ENCODE measurements around the gene ADARB1.

Gene ADARB1

GRCh38 chr21:45163413-45164123 lies 89.2 kb downstream of the ADARB1 start:
- in situ Hi-C loops (cut with HindIII; ENCODE audit: low sequenced_read_pairs) = no loop called here

DNA sequence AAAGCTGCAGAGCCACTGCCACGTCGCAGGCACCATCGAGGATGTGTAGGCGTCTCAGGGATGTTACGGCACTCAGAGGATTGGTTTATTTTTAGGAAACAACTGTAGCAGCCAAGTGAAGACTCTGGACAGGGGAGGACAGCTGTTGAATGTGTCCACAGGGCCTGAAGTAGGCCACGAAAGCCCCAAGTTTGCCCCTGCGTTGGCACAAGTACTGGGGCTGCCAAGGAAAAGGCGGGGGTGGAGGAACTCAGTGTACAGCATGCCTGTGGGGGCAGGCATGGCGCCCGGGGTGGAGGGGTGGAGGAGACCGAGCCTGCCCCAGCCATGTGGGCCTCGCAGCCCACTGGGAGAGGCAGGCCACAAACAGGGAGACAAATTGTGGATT lies 89.7 kb downstream of the ADARB1 start:
- in situ Hi-C loops (cut with HindIII; ENCODE audit: low sequenced_read_pairs) = no loop called here

DNA sequence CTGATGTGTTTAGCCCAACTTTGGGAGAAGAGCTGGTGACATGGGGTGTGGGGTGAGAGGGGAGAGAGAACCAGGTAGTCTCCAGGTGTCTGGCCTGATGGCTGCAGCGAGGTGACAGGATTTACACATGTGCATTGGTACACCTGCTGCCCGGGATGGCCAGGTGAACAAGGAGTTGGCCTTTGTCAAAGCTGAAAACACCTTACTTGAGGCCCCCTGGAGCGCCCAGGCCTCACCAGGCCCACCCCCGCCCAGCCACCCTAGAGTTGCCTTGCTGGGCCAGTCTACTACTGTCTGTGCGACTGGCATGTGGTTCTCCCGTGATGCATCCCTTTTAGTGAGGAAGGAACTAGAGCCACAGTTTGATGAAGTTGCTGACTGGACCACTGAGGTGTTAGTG lies 90.5 kb downstream of the ADARB1 start:
- in situ Hi-C loops (cut with HindIII; ENCODE audit: low sequenced_read_pairs) = no loop called here

GRCh38 chr21:45166931-45167330 lies 92.6 kb downstream of the ADARB1 start:
- in situ Hi-C loops (cut with HindIII; ENCODE audit: low sequenced_read_pairs) = no loop called here

- in situ Hi-C loops (cut with HindIII; ENCODE audit: low sequenced_read_pairs) = no loop called here
These were observed 93.4 kb downstream of the ADARB1 start for GRCh38 chr21:45167796-45168222.

DNA sequence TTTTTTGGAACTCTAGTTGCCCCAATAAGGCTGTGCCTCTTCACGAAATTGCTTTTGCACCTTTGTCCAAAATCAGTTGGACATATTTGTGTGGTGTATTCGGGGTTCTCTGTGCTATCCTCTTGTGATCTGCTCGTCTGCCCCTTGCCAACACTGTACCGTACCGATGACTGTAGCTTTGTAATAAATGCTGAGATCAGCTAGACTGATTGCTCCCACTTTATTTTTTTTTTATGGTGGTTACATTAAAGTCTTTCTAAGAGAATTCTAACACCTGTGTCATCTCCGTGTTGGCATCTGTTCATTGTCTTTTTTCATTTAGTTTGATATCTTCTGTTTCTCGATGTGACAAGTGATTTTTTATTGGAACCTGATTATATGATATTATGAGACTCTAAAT lies 94.1 kb downstream of the ADARB1 start:
- in situ Hi-C loops (cut with HindIII; ENCODE audit: low sequenced_read_pairs) = no loop called here

GRCh38 chr21:45169001-45169400 lies 94.6 kb downstream of the ADARB1 start:
- in situ Hi-C loops (cut with HindIII; ENCODE audit: low sequenced_read_pairs) = no loop called here

- in situ Hi-C loops (cut with HindIII; ENCODE audit: low sequenced_read_pairs) = no loop called here
These were observed 95.3 kb downstream of the ADARB1 start for GRCh38 chr21:45169682-45170081.

DNA sequence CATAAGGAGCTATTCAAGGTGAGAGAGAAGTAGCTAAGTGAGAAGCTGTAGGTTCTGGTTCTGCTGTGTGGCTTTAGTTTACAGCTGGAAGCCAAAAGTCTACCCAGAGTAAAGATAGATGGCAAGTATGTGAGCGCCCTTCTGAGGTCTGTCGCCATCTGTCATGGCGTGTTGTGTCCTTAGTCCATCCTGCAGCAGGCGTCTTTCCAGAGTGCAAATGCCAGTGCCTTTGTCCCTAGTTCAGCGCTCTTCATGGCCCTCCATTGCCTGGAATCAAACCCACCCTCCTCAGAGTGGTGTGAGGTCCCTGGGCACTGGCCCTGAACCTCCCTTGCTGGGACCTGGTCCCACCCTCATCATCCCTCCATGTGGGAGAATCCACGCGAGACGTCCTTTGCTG lies 96.6 kb downstream of the ADARB1 start:
- in situ Hi-C loops (cut with HindIII; ENCODE audit: low sequenced_read_pairs) = no loop called here

DNA sequence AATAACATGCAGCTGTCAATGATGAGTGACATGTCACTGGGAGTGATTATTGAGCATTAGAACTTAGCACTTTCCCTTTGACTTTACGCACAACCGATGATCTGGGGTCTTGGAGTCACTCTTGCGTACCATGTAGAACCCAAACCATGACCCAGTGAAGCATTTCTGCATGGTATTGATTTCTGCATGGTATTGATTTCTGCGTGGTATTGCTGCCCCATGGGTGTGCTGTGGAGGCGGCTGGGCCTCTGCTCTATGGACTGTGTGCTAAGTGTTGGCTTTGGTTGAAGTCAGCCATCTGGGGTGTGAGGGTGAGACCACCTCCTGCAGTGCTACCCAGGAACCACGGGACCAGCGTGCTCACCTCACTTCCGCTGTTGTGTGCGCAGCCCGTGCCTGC lies 98.0 kb downstream of the ADARB1 start:
- in situ Hi-C loops (cut with HindIII; ENCODE audit: low sequenced_read_pairs) = no loop called here

DNA sequence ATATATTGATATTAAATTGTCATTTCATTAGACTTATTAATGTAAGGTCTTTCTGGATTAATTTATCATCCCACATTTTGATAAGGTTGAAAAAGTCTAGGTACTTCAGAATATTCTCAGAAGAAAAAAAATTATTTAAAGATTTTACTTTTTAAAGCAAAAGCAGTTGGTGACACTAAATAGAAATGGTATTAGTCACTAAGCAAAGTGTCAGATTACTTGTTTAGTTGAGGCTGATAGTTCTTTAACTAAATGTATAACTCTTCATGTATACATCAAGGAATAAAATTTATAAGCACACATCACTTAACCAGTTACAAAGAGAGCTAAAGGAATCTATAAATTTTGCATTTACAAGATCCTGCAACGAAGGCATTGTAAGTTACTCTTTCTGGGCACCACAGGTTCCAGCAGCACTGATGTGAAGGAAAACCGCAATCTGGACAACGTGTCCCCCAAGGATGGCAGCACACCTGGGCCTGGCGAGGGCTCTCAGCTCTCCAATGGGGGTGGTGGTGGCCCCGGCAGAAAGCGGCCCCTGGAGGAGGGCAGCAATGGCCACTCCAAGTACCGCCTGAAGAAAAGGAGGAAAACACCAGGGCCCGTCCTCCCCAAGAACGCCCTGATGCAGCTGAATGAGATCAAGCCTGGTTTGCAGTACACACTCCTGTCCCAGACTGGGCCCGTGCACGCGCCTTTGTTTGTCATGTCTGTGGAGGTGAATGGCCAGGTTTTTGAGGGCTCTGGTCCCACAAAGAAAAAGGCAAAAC lies 101.1 kb downstream of the ADARB1 start:
- in situ Hi-C loops (cut with HindIII; ENCODE audit: low sequenced_read_pairs) = no loop called here

GRCh38 chr21:45176141-45176540 lies 101.8 kb downstream of the ADARB1 start:
- in situ Hi-C loops (cut with HindIII; ENCODE audit: low sequenced_read_pairs) = no loop called here

- in situ Hi-C loops (cut with HindIII; ENCODE audit: low sequenced_read_pairs) = no loop called here
These were observed 102.7 kb downstream of the ADARB1 start for GRCh38 chr21:45177039-45177438.

- in situ Hi-C loops (cut with HindIII; ENCODE audit: low sequenced_read_pairs) = no loop called here
These were observed 103.8 kb downstream of the ADARB1 start for GRCh38 chr21:45178070-45178608.

GRCh38 chr21:45178971-45179370 lies 104.6 kb downstream of the ADARB1 start:
- in situ Hi-C loops (cut with HindIII; ENCODE audit: low sequenced_read_pairs) = no loop called here

GRCh38 chr21:45179568-45180245 lies 105.3 kb downstream of the ADARB1 start:
- in situ Hi-C loops (cut with HindIII; ENCODE audit: low sequenced_read_pairs) = no loop called here

GRCh38 chr21:45180246-45180599 lies 105.8 kb downstream of the ADARB1 start:
- in situ Hi-C loops (cut with HindIII; ENCODE audit: low sequenced_read_pairs) = no loop called here

GRCh38 chr21:45182958-45183357 lies 108.6 kb downstream of the ADARB1 start:
- in situ Hi-C loops (cut with HindIII; ENCODE audit: low sequenced_read_pairs) = no loop called here

- in situ Hi-C loops (cut with HindIII; ENCODE audit: low sequenced_read_pairs) = no loop called here
These were observed 109.5 kb downstream of the ADARB1 start for GRCh38 chr21:45183852-45184251.

DNA sequence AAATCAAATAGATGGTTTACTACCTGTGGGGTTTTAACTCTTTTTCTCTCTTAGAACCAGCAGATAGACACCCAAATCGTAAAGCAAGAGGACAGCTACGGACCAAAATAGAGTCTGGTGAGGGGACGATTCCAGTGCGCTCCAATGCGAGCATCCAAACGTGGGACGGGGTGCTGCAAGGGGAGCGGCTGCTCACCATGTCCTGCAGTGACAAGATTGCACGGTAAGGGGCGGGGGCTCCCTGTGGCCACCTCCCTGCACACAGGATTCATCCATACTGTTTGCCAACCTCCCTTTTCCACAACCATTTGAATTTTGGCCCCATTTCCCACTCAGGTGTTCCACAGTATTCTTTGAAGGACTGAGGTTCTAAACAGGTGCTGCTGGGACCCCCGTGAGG lies 110.5 kb downstream of the ADARB1 start:
- in situ Hi-C loops (cut with HindIII; ENCODE audit: low sequenced_read_pairs) = no loop called here

- in situ Hi-C loops (cut with HindIII; ENCODE audit: low sequenced_read_pairs) = no loop called here
These were observed 112.3 kb downstream of the ADARB1 start for GRCh38 chr21:45186709-45187108.

GRCh38 chr21:45187646-45188045 lies 113.3 kb downstream of the ADARB1 start:
- in situ Hi-C loops (cut with HindIII; ENCODE audit: low sequenced_read_pairs) = no loop called here

Data from endothelial cell of hepatic sinusoid (primary cell).